Stomach (tissue), 4 donors: Measurements from ENCODE around the gene BACE2.

Experiments
- CTCF ChIP-seq, 7 experiments: fragments of 450-650 bp in 4 of 7; fragments of 200-600 bp in 3 of 7; sonication (generic) in 3 of 7; IDR thresholded peaks; one replicate each; pipeline ENCODE4 v1.5.1; 2016 to 2019; ENCODE audit warnings: antibody characterized with exemption in 7 of 7, control low read depth in 2 of 7, mild to moderate bottlenecking in 1 of 7
- POLR2A ChIP-seq, 4 donors: fragments of 450-650 bp; IDR thresholded peaks; one replicate each; pipeline ENCODE4 v1.6.1; 2016; ENCODE audit warnings: antibody characterized with exemption in 4 of 4, control low read depth in 2 of 4, mild to moderate bottlenecking in 1 of 4, moderate library complexity in 1 of 4
- POLR2AphosphoS5 ChIP-seq, 3 donors: sonication (generic); formaldehyde crosslinking; IDR thresholded peaks; one replicate each; pipeline ENCODE4 v1.6.1; 2016; ENCODE audit warnings: antibody characterized with exemption in 3 of 3

GRCh38 chr21:41199123-41199522 lies 31.2 kb downstream of the BACE2 start:
- TF ChIP-seq POLR2AphosphoS5 (IDR thresholded peaks at IDR 0.05) (no peak), CTCF (IDR thresholded peaks at IDR 0.05) (no peak), POLR2A (IDR thresholded peaks at IDR 0.05) (no peak)
